Activated CD8-positive, alpha-beta memory T cell treated with anti-CD3 and anti-CD28 coated beads, Interleukin-2, amount 50 U/mL, for 48 hours (primary cell): ENCODE results near the gene RFT1.
A peak's percentile ranks its signal among the peaks of the same experiment; 100 is the strongest.

ENCODE experiments used
- DNase-seq: peaks from one replicate; pipeline ENCODE4 v3.0.0-alpha.2; 2020

The RFT1 gene

DNA sequence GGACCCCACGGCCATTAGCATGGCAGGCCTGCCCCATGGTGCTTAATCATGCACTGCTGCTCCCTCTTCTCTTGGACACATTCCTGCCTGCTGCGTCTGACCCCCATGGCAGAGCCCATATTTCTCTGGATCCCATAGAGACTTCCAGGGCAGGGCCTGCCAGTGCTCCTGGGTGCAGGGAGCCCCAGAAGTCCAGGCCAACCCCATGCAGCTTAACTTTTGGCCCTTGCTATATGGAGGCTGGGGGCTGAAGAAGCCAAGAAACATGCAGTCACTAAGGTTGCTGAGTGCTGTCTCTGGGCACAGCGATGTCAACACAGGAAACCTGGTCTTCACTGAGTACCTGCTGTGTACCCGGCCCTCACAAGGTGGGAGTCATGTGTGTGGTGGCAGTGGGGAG lies 19.5 kb upstream of the RFT1 start:
- DNase-seq = no peak

DNA sequence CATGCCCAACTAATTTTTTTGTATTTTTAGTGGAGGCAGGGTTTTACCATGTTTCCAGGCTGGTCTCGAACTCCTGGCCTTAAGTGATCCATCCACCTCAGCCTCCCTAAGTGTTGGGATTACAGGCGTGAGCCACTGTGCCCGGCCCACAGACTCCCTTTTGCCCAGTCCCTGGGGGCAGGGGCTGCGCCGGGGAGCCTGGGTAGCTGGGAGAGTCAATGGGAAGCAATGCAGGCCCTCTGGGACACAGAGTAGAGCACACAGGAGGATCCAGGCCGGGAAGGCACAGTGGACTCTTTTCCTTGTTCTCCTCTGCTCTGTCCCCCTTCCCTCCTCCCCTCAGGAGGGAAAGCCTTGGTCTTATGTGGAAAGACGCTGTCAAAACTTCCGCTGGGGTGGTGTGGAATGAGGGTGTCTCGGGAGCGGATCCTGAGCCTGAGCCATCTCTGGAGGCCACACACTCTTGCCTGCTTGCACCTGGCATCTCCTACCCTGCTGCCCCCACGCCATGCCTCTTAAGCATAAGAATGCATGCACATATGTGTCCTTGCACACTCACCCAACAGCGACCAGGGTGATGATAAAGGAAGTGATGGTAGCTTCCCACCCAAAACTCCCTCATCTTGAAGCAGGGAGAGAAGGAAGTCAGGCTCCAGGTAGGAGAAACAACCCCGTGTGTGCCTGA lies 18.9 kb upstream of the RFT1 start:
- DNase-seq = no peak

DNA sequence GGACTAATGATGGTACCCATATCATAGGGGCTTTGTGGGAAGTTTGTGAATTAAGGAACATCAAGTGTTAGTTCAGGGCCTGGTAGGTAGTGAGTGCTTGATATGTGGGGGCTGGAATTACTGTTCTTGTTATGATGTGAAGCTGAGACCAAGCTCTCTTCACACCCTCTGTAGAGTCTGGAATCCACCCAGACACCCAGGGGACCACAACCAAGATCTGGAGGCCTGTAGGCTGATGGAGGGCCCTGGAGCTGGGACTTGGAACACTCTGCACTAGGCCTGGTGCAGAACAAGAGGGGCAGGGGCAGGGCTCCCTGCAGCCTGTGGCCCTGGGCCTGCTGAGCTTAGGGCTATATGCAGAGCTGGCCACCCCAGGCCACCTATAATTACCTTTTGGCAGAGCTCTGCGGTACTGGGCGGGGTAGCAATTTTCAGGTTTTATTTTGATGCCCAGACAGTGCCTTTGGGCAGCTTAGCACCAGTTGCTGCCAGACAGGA lies 17.7 kb upstream of the RFT1 start:
- DNase-seq = no peak

DNA sequence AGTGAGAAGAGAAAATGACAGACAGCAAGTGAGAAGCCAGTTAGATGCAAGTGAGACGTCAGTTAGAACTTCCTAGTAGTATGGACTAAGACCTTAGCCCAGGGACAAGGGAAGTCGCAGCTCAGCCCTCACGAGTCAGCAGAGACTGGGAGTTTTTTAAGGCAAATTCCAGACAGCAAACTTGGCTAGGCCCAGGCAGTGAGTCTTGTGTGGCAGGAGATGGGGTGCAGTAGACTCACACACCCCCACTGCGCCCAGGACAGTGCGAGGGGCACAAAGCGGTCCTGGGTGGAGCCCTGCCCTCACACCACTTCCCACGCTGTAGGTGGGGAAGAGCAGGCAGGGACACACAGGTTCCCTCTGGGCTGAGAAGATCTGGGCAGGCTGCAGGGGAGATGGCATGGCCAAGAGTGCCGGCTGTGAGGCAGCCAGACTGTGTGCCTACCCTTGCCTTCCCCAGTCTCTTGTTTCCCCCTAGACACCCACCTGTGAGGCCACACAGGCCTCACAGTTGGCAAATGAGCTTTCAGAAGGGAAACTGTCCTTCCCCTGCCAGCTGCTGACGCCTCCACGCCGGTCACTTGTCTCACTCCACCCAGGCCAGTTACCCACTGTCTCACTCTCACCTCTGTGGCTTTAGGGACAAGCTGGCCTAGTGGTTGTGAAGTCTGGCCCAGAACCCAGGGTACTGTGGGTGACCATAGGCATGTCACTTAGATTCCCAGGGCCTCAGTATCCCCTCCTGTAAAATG lies 17.1 kb upstream of the RFT1 start:
- no peak for DNase-seq

DNA sequence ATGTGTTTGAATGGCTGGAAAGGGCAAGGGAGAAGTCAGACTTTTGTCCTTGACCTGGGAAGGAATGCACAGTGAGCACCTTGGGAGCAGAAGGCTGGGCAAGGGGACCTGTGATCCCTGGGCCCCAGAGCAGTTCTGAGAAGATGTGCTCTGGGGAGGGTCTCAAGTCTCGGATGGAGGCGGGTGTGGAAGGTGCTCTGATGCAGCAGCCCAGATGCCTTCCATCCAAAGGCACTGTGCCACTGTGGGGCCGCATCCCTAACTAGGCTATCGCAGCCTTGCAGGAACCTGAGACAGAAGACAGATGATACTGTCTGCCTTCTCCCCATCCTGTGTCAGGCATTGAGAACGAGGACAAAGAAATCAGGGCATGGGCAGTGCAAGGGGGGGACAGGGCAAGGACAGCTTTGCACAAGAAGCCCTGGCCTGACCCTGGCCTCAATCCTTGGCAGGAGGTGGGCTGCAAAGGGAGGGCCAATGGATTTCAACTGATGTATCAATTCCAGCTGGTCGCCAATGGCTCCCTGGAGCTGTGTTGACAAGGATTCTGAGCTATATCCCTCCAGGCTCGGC lies 16.2 kb upstream of the RFT1 start:
- no peak for DNase-seq

DNA sequence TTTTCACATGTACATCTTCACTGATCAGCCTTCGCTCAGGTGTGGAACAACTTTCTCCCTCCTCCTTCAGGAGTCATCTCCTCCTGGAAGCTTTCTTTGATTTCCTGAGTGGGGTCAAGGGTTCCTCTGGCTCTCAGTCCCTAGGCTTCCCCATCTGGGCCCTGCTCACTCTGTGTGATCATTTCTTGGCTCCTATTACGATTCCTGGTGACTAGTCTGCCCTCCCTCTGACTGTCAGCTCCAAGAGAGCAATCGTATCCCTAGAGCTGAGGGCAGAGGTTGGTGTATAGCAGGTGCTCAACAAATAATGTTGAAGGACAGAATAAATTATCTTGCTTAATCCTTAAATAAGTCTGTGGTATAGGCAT lies 15.5 kb upstream of the RFT1 start:
- no peak for DNase-seq

DNA sequence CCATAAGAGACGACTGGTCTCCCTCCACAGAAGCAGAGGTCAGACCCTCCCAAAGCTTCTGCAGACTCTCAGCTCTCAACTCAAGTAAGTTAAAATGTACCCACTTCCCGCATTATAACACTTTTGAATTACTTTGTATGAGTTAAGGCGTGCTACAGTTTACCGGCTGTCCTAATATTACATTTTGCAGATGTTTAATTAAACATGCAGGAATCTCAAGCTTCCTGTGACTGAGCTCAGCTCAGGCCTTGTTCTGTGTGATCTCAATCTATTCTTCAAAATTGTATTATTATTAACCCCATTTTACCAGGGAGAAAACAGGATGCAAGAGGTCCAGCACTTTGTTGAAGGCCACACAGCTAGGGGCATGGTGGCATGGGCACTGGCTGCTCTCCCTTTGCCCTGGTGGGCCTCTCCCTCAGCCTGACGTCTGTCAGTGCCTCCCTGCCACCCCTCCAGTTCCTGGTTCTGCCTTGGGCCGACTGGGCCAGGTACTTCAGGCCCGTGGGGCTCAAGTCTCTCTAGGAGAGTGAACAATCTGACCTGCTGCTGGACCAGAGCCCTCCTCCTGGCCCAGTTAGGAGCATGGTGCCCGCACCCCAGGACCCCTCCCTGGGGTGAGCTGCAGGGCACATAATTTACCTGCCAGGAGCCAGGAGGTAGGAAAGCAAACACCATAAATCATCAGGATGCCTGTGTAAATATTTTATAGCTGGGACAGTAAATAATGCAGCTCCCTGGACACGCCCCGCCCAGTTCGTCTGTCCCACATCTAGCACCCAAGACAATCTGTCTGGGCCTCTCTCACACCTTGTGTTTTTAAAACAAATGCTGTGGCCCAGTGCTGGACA lies 14.9 kb upstream of the RFT1 start:
- no peak for DNase-seq

DNA sequence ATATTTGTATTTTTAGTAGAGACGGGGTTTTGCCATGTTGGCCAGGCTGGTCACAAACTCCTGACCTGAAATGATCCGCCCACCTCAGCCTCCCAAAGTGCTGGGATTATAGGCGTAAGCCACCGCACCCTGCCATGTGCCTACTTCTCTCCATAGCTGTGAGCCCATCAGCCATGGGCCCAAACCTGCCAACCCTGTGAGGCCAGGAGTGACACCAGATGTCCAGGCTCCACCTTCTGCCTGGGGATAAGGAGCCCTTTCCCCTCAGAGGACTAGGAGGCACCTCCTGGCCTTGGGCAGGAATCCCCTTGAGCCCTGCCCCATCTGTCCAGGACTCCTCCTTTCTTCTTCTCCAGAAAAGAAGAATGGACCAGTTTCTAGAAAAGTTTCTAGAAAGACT lies 14.2 kb upstream of the RFT1 start:
- DNase-seq = no peak

DNA sequence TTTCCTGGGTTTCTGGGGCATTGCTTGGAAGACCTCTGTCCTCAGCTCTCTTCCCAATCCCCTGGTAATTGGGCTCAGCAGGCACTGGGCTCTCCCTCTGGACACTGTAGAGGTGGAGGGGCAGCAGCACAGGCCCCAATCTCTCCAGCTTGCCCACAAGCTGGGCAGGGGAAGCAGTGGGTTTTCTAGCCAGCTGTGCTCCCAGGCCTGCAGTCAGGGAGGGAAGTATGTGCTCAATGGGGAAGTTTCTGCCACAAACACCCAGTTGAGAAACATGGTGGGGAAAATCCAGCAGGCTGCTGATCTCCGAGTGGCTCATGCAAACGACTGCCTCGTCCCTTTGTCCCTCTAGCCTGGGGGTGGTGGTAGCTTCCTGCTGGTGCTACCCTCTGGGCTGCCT lies 12.8 kb upstream of the RFT1 start:
- DNase-seq = no peak

DNA sequence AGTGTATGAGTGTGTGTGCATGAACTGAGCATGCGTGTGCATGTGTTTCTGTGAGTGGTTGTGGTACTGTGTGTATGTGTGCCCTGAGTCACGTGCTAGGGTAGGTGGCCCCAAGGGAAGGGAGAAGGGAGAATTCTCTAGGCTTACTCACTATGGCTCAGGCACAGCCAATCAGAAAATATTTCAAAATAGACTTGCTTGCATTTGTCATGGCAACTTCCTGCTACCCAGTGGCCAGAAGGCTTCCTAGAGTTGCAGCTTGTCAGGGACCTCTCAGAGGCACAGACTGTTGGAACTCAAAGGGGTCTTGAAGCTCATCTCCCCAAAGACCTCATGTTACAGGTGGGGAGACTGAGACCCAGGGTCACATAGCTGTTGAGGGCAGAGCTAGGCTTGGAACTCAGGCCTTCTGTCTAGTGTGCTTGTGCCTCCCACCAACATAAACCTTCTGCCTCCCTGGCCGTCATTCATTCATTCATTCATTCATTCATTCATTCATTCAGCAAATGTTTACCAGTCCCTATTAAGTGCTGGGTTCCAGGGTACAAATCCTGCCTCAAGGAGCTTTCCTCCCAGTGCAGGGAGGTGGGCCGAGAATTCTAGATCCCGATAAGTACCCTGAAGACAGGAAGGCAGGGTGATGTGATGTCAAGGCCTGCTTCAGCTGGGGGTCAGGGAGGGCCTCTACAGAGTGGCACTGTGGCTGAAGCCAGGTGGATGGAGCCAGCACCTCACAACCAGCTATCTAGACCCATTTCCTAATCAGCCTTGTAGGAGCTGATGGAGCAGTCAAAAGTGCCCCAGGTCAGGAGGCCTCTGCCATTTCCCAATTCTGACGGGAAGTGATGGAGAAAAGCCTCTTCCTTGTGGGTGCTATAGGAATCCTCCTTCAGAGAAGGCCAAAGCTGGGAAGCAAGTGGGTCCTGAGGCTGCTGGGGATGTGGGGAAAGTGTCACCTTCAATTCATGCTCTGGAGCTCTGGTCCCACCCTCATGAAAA lies 10.9 kb upstream of the RFT1 start:
- no peak for DNase-seq

DNA sequence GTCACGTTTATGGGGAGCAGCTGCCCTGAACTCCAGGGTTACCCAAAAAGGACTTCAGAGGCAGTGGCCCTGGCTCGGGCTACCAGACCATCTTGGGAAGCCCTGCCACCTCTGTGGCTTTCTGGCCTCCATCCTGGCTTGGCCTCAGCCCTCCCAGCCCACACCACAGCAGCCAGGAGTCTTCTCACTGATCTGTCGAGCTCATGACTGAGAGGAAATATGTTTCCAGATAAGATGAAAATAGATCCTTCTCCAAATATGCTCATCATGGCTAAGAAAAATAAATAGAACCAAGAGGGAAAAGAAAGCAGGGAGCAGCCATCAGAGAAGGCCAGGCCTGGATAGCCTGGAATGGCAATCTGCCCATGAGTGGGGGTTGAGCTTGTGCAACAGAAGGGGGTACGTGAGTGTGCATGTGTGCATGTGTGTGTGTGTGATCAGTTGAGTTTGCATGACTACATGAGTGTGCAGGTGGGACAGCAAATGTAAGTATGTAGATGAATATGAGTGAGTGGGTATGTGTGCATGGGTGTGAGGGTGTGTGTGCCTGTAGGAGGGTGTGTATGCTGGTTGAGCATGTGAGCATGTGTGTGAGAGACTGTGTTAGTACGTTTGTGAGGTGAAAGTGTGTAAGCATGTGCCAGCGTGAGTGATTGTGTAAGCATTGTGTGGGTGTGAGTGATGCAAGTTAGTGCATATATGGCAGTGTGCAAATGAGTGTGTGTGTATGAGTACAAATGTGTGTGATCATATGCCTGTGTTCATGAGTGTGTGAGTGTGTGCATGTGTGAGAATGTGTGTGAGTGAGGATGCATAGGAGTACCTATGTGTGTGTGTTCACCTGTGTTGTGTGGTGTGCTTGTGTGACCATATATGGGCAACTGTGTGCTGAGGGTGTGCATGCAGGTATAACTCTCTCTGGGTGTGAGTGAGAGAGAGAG lies 9.9 kb upstream of the RFT1 start:
- DNase-seq = no peak

DNA sequence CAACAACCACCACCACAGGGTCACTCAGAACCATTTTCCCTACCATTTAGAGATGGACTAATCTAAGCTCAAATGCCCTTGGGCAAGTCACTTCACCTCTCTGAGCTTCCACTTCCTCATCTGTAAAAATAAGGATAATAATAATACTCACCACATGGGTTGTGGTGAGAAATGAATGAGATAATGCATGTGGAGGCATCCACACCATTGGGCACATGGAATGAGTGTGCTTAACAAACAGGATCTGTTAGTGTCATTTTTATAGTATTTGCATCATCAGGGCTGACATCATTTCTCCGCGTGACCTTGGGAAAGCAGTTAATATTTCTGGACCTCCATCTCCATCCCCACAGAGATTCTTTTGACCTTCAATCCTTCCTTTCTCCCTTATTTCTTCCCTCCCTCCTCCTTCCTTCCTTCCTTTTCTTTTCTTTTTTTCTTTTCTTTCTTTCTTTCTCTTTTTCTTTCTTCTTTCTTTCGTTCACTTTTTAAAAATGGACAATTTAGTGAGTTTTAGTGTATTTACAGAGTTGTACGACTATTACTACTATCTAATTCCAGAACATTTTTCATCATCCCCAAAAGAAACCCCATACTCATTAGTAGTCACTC lies 7.7 kb upstream of the RFT1 start:
- DNase-seq = no peak

DNA sequence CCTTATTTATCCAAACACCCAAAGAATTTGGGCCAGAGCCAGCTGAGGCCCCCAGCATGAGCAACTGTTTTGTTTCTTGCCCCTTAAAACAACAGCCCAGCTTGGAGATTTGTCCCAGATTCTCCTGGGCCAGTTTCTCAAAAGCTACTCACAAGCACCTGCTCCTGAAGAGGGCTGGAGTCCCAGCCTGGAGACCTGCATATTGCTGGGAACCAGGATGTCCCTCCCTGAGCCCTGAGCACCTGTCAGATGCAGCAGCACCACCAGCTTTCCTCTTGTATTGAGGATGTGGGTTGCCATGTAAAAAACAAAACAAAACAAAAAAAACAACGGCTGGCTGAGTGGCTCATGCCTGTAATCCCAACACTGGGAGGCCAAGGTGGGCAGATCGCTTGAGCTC lies 7.0 kb upstream of the RFT1 start:
- DNase-seq = no peak

DNA sequence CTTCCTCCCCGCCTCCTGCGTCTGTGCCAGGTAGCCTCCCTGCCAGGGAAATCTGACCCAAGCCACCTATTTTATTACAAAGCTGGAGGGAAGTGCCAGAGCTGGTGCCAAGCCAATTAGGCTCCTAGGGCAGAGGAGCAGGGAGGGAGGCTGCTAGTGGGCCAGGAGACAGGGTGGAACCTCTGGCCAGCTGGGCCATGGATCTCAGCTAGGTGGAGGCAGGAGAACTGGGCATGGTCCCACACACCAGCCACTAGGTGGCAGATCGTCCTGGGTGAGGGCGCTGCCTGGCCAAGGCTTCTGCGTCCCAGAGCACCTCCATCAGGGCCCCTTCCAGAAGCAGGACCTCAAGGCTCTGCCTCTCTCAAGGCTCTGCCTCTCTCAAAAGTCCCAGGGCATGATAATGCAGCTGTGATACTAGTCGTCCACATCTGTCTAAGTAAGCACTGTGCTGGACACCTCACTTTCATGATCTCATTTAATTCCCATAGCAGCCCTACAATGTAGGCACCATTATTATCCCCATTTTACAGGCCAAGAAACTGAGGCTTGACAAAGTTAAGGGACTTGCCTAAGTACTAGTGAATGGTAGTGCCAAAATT lies 4.5 kb upstream of the RFT1 start:
- peak; percentile 81 for DNase-seq

DNA sequence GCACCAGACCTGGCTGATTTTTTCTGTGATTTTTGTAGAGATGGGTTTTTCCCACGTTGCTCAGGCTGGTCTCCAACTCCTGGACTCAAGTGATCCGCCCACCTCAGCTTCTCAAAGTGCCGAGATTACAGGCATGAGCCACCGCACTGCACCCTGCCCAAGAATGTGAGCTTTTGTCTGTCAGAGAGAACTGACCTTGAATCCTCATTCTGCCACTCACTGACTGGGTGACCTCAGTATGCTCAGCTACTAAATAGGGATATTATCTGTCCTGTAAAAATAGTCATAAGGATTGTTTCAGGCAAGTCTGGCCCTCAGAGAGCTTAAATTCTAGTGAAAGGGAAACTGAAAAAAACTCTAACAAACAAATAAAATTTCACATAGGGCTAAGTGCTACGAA lies 2.1 kb upstream of the RFT1 start:
- DNase-seq = no peak

DNA sequence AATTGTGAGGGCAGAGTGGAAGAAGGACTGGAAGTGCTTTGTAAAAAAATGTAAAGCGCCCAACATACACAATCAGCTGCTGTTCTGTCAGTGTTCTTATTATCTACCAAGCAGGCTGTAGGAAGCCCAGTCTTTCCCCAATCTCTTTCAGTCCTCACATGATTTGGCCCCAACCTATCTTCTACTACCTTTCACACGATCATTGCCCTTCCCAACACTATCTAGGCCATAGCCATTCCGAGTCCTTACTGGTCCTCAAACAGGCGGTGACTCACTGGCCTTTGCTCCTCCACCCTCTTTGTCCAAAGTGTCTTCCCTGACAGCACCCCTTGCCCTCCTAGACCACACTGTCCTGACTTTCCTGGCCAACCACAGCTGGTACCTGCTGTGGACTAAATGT lies 861 bp upstream of the RFT1 start:
- no peak for DNase-seq

DNA sequence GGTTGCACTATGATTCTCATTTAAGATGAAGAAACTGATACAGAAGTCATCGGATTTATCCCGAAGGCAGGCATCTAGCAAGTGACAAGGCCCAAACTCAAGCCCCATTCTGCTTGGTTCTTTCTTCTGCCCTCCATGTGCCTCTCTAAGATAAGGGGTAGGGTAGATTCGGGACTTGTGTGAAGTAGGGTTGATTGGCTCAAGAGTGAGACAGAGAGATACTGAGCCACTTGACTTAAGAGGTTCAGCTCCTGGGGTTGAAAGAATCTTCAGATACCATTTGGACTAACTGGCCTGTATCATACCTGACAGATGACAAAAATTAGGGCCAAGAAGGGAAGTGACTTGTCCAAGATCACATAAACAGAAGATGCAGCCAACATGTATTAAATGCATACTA lies 891 bp downstream of the RFT1 start:
- no peak for DNase-seq

DNA sequence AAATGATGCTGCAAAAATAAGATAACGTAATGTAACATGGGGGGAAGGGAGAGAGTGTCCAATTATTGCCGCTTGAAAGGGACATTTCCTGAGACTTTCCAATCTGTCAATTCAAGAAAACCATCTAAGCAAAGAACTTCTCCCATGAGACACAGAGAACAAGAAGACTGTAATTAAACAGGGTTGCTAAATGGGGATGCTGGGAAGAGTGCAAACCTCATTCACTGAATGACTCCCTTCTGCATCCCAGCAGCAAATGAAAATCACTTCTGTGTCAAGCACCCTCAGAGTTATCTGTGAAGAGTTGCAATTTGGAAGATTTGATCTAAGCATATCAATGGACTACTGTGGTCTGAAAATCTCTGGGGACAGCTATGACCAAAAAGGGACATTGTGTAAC lies 3.6 kb downstream of the RFT1 start:
- DNase-seq = no peak

DNA sequence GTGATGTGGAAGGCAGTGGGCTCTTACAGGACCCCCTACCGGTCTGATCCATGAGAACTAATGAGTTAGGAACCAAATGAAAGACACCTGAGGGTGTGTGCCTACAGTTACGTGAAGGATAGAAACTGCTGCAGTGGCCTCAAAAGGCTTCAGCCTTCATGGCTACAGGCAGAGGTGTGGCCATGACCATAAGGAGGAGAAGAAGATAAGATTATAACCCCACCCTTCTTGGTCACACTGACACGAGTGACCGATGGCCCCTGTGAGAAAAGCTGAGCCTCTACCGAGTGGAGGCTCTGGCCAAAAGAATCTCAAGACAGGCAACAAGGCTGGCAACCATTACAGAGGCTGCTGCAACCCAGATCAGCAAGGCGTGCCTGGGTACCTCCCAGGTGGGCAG lies 6.3 kb downstream of the RFT1 start:
- no peak for DNase-seq

DNA sequence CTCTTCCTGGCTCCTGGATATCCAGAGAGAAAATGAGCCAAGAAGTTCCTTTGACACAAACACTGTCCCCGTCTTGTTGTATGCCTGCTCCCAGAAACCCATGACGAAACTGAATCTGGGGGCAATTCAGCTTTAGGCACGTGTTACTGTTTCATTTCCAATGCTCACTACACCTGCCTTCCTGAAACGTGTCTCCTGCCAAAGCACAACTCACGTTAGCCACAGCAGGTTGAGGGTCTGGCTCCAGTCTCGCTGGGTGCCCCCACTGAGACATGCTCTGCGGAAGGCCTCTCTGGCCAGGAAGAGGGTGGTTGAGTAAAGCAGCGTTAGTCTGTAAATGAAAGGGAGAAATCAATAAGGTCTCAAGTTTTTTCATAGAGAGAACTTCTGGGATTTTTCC lies 6.7 kb downstream of the RFT1 start:
- DNase-seq = no peak
